HepG2 (cell line): ENCODE data around the gene PERCC1. TPM values are rescaled to one million over a fixed set of nuclear protein-coding genes. Genes with fewer than 3 reads are reported as not detected.
A peak's percentile ranks its signal among the peaks of the same experiment; 100 is the strongest.

ENCODE experiments used
- ATAC-seq: fragments of 200-7000 bp; cut with Tn5 transposase; 3 replicates; pipeline ENCODE4 v1.9.1; 2020; ENCODE audit warnings: mild to moderate bottlenecking, moderate library complexity
- BruUV-seq: library from RNA; stranded (reverse); fragments of 400-500 nt; replicated peaks from 2 replicates; lab custom pipeline; 2021; lab: Mats Ljungman, UMichigan
- CTCF ChIA-PET: fragments of 300-600 bp; formaldehyde crosslinking; extraction: SDS; loops from one replicate; lab custom pipeline; 2021; ENCODE audit warnings: low total read pairs, inconsistent platforms, low intra/inter-chr PET ratio; lab: Yijun Ruan, JAX
- POLR2A ChIA-PET: fragments of 350-600 bp; sonication (Branson Sonifier 250); formaldehyde crosslinking; loops from one replicate; lab custom pipeline; 2020; ENCODE audit warnings: antibody characterized with exemption, inconsistent platforms; lab: Yijun Ruan, JAX
- DNase-seq: peaks from one replicate; pipeline ENCODE4 v3.0.0-alpha.2; 2015; ENCODE audit warnings: low spot score
- FAIRE-seq: peaks from 3 replicates; lab custom pipeline; 2011; peaks lifted over from hg19 to GRCh38; lab: Jason Lieb, UNC
- H2AFZ ChIP-seq: one replicate; pipeline ENCODE4 v1.6.1; 2011; ENCODE audit warnings: low read length, inconsistent platforms
- H3K27ac ChIP-seq: fragments of 300-600 bp; 3 replicates; pipeline ENCODE4 v1.8.0; 2011; ENCODE audit warnings: mixed run types, mild to moderate bottlenecking, mixed read lengths, low read length, inconsistent platforms; ENCODE audit not compliant: insufficient read depth; ENCODE audit errors: extremely low read length
- H3K27me3 ChIP-seq, 2 experiments: fragments of 200-600 bp in 1 of 2; 2 replicates in 1 of 2; 3 replicates in 1 of 2; pipeline versions ENCODE4 v1.6.0 to v1.8.0; 2011; ENCODE audit warnings: low read length in 2 of 2, mild to moderate bottlenecking in 2 of 2, moderate library complexity in 2 of 2, inconsistent platforms in 1 of 2; ENCODE audit not compliant: insufficient read depth in 2 of 2, control insufficient read depth in 1 of 2
- H3K36me3 ChIP-seq, 2 experiments: fragments of 200-600 bp in 1 of 2; replicated peaks in 1 of 2; 2 replicates in 1 of 2; 3 replicates in 1 of 2; pipeline versions ENCODE4 v1.5.1 to v1.8.0; 2011; ENCODE audit warnings: low read length in 2 of 2, inconsistent platforms in 1 of 2; ENCODE audit not compliant: insufficient read depth in 2 of 2, control insufficient read depth in 1 of 2
- H3K4me1 ChIP-seq: 2 replicates; pipeline ENCODE4 v1.5.1; 2012; ENCODE audit warnings: low read length, inconsistent platforms; ENCODE audit not compliant: insufficient read depth
- H3K4me2 ChIP-seq: 2 replicates; pipeline ENCODE4 v1.6.0; 2011; ENCODE audit warnings: low read depth, low read length, inconsistent platforms
- H3K4me3 ChIP-seq, 3 experiments: fragments of 200-600 bp in 1 of 3; sonication (generic), shearing (Covaris generic) in 1 of 3; replicated peaks in 1 of 3; 2 replicates each; pipeline ENCODE4 v1.5.1; 2011 to 2016; ENCODE audit warnings: low read length in 3 of 3, inconsistent platforms in 2 of 3, low read depth in 2 of 3, mild to moderate bottlenecking in 2 of 3, control low read depth in 1 of 3, mixed read lengths in 1 of 3; ENCODE audit not compliant: insufficient read depth in 1 of 3
- H3K79me2 ChIP-seq: one replicate; pipeline ENCODE4 v1.6.1; 2011; ENCODE audit warnings: low read length, inconsistent platforms; ENCODE audit not compliant: insufficient read depth
- H3K9ac ChIP-seq: 2 replicates; pipeline ENCODE4 v1.6.0; 2011; ENCODE audit warnings: mild to moderate bottlenecking, low read depth, low read length, inconsistent platforms; ENCODE audit not compliant: insufficient read depth
- H3K9me3 ChIP-seq: 2 replicates; pipeline ENCODE4 v1.5.1; 2012; ENCODE audit warnings: mild to moderate bottlenecking, low read length
- H4K20me1 ChIP-seq: 2 replicates; pipeline ENCODE4 v1.6.0; 2011; ENCODE audit warnings: inconsistent platforms, mild to moderate bottlenecking, low read length, moderate library complexity; ENCODE audit not compliant: insufficient read depth
- ARNT2 ChIP-seq: sonication (generic); formaldehyde crosslinking; IDR thresholded peaks from 2 replicates; pipeline ENCODE4 v1.8.0; 2022; ENCODE audit warnings: mild to moderate bottlenecking, low read depth, missing genetic modification reagents, moderate library complexity
- LBX2 ChIP-seq: sonication (generic); formaldehyde crosslinking; IDR thresholded peaks from 2 replicates; pipeline ENCODE4 v1.5.0; 2020; ENCODE audit warnings: missing genetic modification reagents, mild to moderate bottlenecking, borderline replicate concordance
- MBNL3 ChIP-seq: fragments of 250-450 bp; sonication (Bioruptor Pico); conservative IDR thresholded peaks from 2 replicates; pipeline ENCODE4 v1.8.0; 2022; ENCODE audit warnings: mild to moderate bottlenecking, inconsistent platforms
- RBM39 ChIP-seq: fragments of 200-400 bp; formaldehyde crosslinking; IDR thresholded peaks from one replicate; pipeline ENCODE4 v1.6.1; 2018; ENCODE audit warnings: antibody characterized with exemption, mild to moderate bottlenecking, low read depth, low read length; ENCODE audit not compliant: poor library complexity, severe bottlenecking
- STAG1 ChIP-seq: sonication (generic); formaldehyde crosslinking; IDR thresholded peaks from 2 replicates; pipeline ENCODE4 v1.4.0; 2020; ENCODE audit warnings: missing genetic modification reagents
- THAP8 ChIP-seq: sonication (generic); formaldehyde crosslinking; IDR thresholded peaks from 2 replicates; pipeline ENCODE4 v1.5.1; 2020; ENCODE audit warnings: missing genetic modification reagents, mild to moderate bottlenecking, borderline replicate concordance
- WGBS: methylation state at CpG from one replicate; pipeline ENCODE4 v1.1.6; 2017; ENCODE audit warnings: low lambda C conversion rate; 5-methylcytosine and 5-hydroxymethylcytosine counted together
- in situ Hi-C: cut with HindIII; loops from 2 replicates; pipeline ENCODE4 v1.10.0; 2017; ENCODE audit warnings: low pct_unique_long_range_greater_than_20kb; ENCODE audit not compliant: extremely low pct_ligation_motif_present
- intact Hi-C: fragments of 100-400 bp; cut with micrococcal nuclease; formaldehyde crosslinking; loops from one replicate; pipeline ENCODE4 v1.10.0; 2022; ENCODE audit not compliant: unreplicated experiment
- polyA plus RNA-seq, 8 experiments: library from polyadenylated mRNA; depleted of rRNA in 3 of 8; stranded (reverse) in 7 of 8; unstranded in 1 of 8; fragments of >200 nt; fragmentation: Illumina TruSeq in 4 of 8; extraction: Trizol in 4 of 8; gene quantifications; 2 replicates each; pipeline versions ENCODE4 v1.2.1 to v1.2.3, GENCODE V29; 2011 to 2016; ENCODE audit warnings: low read depth in 4 of 8, missing spikeins in 1 of 8, mixed read lengths in 1 of 8; ENCODE audit not compliant: insufficient read depth in 1 of 8
- total RNA-seq, 5 experiments: library from RNA; depleted of rRNA; stranded (reverse); fragments of >200 nt; fragmentation: Illumina TruSeq; extraction: Trizol; gene quantifications; 2 replicates each; pipeline ENCODE4 v1.2.3, GENCODE V29; 2016; ENCODE audit warnings: low read depth in 1 of 5

The PERCC1 gene
- total and polyA plus RNA-seq, 2 of the 13 experiments (the other 11 are each of a cell fraction or from before 2014, with no cell fraction given): 0.15 TPM; not detected in 1

GRCh38 chr16:1428511-1428910, 2.4 kb upstream of the PERCC1 start (continued):
- TF ChIP-seq STAG1 (CRISPR knock-in tag) (peak; percentile 57), LBX2 (no peak)

- Histone ChIP-seq H3K9me3 (no peaks in the 10 kb centered on the region), H3K27ac (no peak overlapping the region), H3K36me3 (no peaks in the 10 kb centered on the region), H3K4me1 (peaks cover 46% of the 10 kb centered on the region), H3K27me3 (peaks cover 10 to 41% of the 10 kb centered on the region in 2 experiments), H3K4me2 (peak overlapping the region; percentile 95; the same call in 1 of the 2 replicates), H3K79me2 (no peaks in the 10 kb centered on the region), H3K9ac (no peak overlapping the region), H4K20me1 (no peaks in the 10 kb centered on the region), H3K4me3 (peak overlapping the region in 1 of 3 experiments; percentile 26; a peak in 1 of 6 replicates), H2AFZ (no peak overlapping the region)
- ATAC-seq (no peak), DNase-seq (no peak), FAIRE-seq (no peak)
- ChIA-PET CTCF (no interaction called here), POLR2A (interaction anchor here (1.0 to 3.1 kb wide), 3 partner anchors 8 to 47 kb away, joined by 3 to 47 read pairs (median 3); partner anchors contain the start of gene UQCC4)
- no TSS peak for BruUV-seq
- TF ChIP-seq ARNT2: 0 out of 2 replicates have a peak, but pooled peaks have one; percentile 24
- TF ChIP-seq MBNL3 (CRISPR knock-in tag): no peak
- TF ChIP-seq RBM39: peak; percentile 10
- TF ChIP-seq THAP8 (CRISPR knock-in tag): 0 out of 2 replicates have a peak, but pooled peaks have one; percentile 32
- 20% methylated on average over 2 of the region's 11 CpGs for WGBS
- in situ Hi-C loops: no loop called here
- intact Hi-C loops: no loop called here
Observed at GRCh38 chr16:1429012-1429411, 1.9 kb upstream of the PERCC1 start.
